HG03439 (cell line): Measurements from ENCODE around the gene WDR47.

ENCODE experiments used
- ATAC-seq: cut with Tn5 transposase; IDR thresholded peaks from one replicate; pipeline ENCODE4 v1.9.1; 2021; ENCODE audit warnings: mild to moderate bottlenecking, moderate library complexity; ENCODE audit not compliant: unreplicated experiment

Gene WDR47

DNA sequence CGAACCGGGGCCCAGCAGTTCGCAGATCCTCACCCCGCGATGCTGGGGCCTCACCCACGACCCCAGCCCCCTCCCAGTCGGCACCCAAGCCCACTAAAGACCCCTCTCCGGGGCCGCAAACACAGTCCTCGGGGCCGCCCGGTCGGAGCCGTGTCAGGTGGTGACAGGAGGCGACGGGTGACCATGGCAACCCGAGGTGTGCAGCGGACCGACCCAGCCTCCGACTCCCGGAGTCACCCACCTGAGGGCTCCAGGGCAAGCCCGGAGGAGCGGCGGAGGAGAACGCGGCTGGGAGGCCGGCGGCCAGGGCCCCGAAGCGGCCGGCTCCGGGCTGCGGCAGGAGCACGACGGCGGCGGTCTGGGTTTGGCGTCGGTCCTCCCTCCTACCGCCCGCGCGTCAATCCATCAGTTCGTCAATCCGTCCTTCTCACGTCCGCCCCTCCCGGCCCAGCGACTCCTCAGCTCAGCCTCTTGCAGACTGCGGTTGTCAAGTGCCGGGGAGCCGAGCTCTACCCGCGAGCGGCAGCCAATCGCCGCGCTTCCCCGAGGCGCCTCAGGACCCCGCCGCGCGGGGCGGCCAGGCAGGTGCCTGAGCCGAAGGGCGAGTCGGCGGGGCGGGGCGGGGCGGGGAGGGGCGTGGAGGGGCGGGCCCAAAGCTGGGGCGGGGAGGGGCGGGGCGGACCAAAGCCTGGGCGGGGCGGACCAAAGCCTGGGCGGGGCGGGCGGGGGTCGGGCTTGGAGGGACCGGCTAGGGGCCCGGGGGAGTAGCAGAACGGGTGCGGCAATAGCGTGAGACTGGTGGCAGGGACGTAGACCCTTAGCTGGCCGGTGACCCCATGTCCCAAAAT is at the start of gene WDR47:
Gene WDR47 (minus strand): TSS at position 482 of the 848 bp plus-strand sequence. CDS start 18,590 bp downstream, outside the sequence.
- peak; percentile 93 for ATAC-seq

DNA sequence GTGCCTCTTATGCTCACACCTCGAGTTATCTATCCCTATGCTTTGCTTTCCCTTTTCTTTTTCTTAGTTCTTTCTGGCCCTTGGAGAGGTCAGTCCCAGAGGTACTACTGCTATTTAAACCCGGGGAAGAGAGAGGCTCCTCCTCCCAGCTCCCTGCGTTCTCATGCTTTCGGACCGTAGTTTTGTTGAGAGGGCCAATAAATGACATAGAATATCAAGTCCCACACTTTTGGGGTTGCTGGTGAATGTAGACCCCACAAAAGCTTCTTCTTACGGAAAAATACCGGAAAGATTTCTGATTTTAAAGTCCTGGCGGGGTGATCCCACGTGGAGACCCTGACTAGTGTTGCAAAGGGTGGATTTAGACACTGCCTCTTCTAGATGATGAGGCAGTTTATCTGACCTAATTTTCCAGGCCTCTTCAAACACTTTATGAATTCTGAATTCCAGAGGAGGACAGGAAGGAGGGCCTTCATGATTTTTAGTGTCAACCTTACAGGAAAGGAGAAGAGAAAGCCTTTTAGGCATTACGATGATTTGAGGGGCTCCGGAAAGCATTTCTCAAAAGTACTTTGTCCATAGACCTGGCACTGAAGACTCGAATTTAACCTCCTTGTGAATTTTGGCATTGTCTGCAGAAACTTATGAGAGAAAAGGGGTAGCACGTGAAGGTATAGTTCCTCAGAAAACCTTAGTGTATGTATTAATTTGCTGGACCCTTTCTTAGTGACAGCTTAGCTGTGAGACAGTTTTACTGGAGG is 49.4 kb upstream of the WDR47 start:
- ATAC-seq = peak; percentile 41

DNA sequence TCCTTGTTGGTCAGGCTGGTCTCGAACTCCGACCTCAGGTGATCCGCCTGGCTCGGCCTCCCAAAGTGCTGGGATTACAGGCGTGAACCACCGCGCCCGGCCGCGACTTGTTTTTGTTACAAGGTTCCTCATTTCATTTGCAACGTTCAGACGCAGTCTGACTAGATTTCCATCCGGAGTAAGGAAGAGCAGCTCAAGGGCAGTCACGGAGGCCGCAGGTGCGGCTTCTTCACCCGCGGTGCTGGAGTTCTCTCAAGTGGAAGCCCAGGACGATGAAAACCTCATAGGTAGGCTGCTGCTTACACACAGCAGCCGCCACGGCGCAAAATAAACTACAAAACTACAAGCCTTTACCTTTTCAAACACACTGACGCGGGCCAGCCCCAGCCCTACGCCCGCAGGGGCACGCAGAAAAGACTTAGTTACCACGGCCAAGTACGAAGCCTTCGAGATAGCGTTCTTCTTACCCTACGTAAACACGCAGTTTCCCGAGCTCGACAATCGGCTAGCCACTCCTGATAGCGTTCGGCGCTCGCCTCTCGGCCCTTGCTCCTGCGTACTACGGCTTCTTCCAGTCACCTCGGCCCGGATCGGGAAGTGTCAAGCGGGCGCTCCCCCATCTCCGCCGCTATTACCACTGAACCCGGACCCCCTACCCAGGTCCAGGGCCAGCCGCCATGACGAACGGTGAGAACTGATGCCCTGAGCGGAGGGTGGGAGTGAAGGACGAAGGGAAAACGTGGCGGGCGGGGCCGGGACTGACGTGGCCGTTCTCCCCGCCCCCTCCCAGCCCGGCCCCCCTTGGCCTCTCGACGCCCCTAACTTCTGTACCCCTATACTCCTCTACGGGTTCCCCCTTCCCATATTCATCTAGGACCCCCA is 48.5 kb upstream of the WDR47 start, which contains the start of gene TMEM167B:
Gene TMEM167B (plus strand): TSS at position 569 of the 882 bp plus-strand sequence. CDS start 109 bp downstream, at position 678.
- peak; percentile 90 for ATAC-seq

DNA sequence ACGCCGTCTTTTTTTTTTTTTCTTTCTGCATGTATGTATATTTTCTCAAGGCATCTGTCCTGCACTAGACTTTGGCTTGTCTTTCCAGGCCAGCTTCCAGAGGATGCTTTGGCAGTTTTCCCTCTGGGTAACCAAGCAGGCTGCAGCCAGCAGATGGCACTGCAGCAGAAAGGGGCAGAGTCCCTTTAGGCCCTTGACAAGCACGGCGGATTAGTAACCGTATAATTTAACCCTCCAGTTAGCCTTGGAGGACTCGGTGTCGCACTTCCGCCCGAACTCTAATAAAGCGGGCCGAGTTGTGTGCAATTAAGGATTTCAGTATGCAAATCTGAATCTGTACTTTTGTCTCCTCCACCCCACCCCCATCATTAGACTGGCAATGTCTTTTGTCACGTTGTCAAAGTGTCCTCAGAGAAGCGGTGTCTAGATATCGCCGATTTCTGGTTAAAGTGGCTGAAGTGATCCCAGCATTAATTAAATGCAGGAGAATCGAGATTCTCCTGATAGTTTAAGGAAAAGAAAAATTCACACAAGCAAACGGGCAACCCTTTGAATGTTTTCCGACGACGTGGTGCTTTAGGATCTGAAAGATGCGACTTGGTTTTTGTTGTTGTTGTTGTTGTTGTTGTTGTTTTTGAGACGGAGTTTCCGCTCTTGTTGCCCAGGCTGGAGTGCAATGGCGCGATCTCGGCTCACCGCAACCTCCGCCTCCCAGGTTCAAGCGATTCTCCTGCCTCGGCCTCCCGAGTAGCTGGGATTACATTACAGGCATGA is 47.5 kb upstream of the WDR47 start:
- ATAC-seq = no peak

DNA sequence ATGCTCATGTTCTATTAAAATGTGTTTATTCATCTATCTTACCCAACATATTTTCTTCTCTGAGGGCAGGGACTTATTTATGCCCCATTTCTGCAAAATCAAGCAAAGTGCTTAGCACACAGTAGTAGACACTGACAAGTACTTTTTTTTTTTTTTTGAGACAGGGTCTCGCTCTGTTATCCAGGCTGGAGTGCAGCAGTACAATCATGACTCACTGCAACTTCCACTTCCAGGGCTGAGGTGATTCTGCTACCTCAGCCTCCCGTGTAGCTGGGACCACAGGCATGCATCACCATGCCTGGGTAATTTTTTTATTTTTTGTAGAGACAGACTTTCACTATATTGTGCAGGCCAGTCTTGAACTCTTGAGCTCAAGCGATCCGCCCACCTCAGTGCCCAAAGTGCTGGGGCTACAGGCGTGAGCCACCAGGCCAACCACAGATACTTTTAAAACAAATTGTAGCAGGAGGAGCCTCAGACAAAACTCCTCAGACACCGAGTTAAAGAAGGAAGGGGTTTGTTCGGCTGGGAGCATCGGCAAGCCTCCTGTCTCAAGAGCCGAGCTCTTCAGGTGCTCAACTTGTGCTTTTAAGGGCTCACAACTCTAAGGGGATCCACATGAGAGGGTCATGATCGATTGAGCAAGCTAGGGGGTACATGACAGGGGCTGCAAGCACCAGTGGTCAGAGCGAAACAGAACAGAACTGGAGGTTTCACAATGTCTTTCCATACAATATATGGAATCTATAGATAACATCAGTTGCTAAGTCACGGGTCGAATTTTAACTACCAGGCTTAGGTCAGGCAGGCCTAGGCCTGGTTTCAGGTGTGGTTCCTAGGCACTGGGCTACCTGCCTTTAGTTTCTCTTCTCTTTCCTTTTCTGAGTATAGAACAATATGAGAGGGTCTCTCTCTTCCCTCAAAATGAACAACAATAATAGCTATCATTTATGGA is 42.9 kb upstream of the WDR47 start:
- ATAC-seq = no peak

DNA sequence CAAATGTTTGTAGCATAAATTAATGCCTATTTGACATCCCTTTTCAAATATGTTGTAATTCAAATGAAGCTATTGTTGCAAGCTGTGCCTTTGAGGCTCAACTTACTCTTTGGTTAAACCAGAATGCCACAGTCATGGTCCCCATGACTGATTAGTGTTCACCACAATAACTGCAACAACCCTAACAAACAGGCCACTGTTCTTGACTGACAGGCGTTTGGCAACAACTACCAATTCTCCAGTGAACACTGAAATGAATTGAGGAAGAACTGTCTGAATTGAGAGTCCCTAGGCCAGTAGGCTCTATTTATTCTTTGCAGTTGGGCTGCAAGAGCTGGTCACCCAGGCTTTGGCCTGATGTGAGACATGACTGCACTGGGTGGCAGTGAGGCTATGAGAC is 42.0 kb upstream of the WDR47 start:
- ATAC-seq = no peak

DNA sequence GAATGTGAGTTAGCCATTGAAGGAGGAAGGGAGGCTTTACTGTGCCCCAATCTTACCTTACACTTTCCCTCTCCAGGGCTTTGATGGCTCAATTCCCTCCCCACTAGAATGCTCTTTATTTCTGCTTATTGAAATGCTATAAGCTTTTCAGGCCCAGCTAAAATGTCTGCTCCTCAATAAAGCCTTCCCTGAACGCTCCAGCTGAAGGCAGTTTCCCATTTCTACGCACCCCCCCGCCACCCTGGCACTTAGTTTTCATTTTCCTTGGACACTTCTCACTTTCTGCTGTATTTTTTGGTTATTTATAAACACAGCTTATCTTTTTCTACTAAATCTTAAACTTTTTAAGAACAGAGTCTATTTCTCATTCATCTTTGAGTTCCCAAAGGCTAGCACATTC is 41.6 kb upstream of the WDR47 start:
- ATAC-seq = no peak

DNA sequence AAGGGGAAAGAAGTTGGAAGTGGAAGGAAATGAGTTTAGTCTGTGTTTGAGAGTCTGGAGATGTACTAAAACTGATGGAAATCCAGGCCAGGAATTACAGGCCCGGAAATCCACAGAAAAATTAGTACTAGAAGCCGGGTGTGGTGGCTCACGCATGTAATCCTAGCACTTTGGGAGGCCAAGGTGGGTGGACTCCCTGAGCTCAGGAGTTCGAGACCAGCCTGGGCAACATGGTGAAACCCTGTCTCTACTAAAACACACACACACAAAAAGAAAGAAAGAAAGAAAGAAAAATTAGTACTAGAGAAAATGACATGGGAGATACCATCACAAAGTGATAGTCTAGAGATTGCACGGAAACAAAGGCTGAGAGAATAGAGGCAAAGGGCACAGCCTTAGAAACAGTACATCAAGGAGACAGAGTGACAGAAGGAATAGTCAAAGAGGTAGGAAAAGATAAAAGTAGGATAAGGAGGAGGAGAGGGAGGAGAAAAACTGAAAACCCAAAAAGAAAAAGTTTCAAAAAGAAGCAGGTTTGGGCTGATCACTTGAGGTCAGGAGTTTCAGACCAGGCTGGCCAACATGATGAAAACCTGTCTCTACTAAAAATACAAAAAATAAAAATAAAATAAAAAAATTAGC is 38.7 kb upstream of the WDR47 start:
- no peak for ATAC-seq

DNA sequence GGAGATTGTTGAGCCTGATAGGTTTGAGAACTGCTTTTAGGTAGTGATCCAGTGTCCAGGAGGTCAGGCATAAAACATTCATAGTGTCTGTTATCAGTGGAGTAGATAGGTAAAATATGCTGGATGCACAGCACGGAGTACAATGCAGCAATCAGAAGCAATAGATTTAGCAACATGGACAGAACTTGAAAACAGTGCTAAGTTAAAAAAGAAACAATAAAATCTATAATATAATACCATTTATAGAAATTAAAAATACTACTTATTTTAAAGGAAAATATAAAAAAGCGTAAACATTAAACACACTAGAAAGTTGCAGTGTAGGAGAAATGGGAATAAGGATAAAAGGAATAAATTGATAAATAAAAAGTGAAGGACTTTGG is 37.3 kb upstream of the WDR47 start:
- ATAC-seq = no peak

DNA sequence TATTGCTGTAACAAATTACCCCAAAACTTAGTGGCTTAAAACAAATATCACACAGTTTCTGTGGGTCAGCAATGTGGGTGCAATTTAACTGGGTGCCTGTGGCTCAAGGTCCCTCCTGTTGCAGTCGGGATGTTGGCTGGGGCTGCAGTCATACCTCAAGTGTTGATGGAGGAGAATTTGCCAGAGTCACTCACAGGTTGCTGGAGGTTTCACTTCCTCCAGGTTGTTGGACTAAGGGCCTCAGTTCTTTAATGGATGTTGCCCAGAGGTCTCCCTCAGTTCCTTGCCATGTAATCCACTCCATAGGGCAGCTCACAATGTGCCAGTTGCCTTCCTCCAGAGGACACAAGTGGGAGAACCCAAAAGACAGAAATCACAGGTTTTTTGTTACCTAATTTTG is 36.4 kb upstream of the WDR47 start:
- ATAC-seq = no peak

DNA sequence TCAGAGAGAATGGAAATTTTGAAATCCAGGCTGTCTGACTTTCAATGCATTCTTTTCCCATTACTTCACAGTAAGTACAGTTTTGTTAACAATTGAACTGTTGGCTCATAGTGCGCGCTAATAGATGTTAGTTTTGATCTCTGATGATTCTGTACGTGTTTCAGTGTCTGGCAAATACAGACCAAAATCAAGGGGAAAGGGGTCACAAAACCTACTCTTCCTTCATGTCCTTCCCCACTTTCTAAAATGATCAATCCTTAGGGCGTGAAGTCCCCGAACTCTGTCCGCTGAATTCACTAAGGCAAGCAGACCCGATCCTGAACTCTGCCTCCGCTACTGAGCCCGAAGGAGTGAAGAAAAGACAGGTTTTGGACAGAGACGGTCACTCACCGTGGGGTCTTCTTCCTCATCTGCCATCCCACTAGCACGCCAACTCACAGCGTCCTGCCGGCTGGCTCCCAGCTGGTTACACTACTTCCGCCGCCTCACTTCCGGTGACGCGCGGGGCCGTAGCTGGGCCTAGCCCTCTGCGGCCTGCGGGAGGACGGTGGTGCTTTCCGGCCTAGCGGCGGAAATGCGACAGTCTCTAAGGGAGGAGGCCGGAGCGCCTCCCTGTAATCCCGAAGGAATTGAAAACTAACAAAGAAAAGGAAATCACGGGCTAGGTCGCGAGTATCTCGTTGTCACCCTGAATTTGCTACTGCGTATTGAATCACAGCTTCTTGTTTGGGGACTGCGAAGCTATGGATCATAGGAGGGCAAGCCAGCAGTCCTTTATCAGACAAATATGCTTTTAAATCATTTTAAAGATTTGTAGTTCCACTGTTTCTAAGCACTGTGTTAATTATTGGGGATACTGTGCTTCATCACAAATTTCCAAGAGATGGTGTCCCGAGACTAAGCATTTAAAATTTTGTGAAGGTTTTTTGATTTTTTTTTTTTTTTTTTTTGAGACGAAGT is 33.9 kb upstream of the WDR47 start, which contains the start of gene TAF13:
Gene TAF13 (minus strand): TSS at position 473 of the 960 bp plus-strand sequence. CDS start 56 bp downstream, at position 417.
- peak; percentile 99 for ATAC-seq

DNA sequence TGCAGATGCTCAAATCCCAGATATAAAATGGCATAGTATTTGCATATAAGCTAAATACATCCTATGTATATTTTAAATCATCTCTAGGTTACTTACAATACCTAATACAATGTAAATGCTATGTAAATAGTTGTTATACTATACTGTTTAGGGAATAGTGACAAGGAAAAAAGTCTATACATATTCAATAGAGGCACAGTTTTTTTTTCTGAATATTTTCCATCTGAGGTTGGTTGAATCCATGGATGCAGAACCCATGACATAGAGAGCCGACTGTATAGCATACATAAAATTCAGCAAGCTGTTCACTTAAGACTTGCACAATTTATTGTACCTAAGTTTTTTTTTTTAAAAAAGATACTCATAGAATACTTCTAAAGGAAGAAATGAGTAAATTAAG is 27.4 kb upstream of the WDR47 start:
- ATAC-seq = no peak

DNA sequence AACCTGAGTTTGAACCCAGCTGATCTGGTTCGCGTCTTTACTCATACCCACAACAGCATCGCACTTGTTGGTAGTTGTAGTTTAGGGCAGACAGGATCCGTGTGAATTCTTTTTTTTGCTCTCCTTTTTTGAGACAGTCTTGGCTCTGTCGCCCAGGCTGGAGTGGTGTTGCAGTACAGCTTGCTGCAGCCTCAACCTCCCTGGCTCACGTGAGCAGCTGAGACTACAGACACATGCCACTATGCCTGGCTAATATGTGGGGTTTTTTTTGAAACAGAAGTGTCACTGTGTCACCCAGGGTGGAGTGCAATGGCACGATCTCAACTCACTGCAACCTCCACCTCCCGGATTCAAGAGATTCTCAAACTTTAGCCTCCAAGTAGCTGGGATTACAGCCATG is 26.0 kb upstream of the WDR47 start:
- no peak for ATAC-seq

DNA sequence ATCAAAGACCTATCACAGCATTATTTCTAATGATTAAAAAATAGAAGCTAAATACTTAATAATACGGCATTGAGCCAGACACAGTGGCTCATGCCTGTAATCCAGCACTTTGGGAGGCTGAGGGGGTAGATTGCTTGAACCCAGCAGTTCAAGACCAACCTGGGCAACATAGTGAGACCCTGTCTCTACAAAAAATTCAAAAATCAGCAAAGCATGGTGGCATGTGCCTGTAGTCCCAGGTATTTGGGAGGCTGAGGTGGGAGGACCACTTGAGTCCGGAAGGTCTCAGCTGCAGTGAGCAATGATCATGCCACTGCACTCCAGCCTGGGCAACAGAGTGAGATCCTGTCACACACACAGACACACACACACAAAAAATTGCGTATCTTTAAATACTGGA is 23.2 kb upstream of the WDR47 start:
- ATAC-seq = no peak

DNA sequence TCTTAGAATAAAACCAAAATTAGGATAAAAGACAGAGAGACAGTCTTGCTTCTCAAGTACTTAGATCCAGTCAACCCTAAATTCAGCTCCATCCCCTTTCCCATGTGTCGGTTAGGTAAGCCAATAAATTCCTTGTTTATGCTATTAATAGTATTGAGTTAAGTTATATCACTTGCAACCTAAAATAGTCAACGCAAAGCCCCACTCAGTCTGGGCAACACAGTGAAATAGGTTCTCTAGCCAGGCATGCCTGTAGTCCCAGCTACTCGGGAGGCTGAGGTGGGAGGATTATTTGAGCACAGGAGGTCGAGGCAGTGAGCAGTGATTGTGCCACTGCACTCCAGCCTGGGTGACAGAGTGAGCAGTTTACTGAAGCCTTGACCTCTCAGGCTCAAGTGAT is 19.3 kb upstream of the WDR47 start:
- ATAC-seq = no peak

DNA sequence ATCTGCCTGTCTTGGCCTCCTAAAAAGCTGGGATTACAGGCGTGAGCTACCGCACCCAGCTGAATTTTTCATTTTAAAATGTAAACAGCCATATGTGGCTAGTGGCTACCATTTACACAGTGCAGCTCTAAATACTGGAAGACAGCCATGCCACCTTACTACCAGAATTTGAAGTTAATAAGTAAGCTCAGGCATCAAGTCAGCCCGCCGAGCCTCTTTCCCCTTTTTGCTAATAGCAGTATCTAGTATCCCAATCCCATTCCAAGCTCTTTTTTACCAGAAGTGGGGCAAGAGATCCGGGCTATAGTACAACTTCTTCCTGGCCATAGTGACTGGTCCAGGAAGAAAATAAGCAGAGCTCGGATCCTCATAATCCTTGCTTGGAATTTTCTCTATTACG is 18.8 kb upstream of the WDR47 start:
- ATAC-seq = no peak

DNA sequence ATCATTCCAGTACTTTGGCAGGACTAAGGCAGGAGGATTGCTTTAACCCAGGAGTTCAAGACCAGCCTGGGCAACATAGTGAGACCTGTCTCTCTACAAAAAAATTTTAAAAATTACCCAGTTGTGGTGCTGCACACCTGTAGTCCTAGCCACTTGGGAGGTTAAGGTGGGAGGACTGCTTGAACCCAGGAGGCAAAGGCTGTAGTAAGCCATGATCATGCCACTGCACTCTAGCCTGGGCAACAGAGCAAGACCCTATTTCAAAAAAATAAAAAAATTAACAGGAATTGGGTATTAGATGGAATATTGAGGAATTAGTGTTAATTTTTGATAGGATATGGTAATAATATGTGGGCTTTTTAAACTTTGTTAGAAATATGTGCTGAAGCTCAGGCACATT is 17.1 kb upstream of the WDR47 start:
- ATAC-seq = no peak
